DMS53 treated with DMSO at 0.1 percent for 48 hours (cell line): Measurements from ENCODE around the gene FAM184A.

ENCODE experiments used
- DNase-seq: peaks from one replicate; lab custom pipeline; 2025; ENCODE audit not compliant: unreplicated experiment; lab: John Stamatoyannopoulos, UW

Gene FAM184A

DNA sequence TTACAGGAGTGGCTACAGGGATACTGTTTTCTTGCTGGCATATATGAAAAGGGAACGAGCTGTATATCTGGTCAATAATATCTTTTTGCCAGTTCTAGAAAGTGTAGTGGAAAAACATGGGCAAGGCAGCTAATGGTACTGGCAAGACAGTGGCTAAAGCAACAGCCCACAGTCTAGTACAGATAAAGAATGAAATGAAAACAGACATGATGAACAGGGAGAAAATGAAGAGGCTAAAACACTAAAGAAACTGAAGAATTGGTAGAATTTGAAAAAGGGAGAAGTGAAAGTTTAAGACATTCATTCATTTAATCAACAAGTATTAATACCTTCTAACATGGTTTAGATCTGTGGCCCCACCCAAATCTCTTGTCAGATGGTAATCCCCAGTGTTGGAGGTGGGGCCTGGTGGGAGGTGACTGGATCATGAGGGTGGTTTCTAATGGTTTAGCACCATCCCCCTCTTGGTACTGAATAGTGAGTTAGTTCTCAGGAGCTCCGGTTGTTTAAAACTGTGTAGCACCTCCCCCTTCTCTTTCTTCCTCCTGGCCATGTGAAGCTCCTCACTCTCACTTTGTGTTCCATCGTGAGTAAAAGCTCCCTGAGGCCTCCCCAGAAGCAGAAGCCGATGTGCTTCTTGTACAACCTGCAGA lies 18.1 kb downstream of the FAM184A start:
- no peak for DNase-seq

DNA sequence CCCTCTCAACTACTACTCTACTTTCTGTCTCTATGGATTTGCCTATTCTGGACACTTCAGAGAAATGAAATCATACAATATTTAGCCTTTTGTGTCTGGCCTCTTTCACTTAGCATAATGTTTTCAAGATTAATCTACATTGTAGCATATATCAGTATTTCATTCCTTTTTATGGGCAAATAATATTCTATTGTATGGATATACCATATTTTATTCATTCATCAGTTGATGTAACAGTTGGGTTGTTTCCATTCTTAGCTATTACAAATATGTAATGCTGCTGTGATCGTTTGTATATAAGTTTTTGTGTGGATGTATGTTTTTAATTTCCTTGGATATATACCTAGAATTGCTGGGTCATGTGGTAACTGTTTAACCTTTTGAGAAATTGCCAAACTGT lies 23.4 kb downstream of the FAM184A start:
- no peak for DNase-seq

DNA sequence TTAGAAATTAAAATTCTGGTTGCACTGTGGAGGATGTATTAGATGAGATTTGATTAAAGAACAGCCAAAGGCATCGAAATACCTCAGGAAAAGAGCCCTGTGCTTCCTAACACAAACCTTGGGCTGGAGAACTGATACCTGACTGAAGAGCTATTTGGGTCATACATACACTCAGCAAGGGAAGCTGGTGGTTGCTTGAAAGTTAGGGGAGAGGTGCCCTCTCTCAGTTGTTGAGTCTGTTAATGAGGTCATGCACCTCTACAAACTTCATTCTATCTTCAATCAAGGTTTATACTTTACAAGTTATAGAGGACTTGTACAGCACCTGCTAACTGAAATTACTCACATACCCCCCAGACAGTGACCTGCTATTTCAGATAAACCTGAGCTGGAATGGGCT lies 25.5 kb downstream of the FAM184A start:
- DNase-seq: no peak

DNA sequence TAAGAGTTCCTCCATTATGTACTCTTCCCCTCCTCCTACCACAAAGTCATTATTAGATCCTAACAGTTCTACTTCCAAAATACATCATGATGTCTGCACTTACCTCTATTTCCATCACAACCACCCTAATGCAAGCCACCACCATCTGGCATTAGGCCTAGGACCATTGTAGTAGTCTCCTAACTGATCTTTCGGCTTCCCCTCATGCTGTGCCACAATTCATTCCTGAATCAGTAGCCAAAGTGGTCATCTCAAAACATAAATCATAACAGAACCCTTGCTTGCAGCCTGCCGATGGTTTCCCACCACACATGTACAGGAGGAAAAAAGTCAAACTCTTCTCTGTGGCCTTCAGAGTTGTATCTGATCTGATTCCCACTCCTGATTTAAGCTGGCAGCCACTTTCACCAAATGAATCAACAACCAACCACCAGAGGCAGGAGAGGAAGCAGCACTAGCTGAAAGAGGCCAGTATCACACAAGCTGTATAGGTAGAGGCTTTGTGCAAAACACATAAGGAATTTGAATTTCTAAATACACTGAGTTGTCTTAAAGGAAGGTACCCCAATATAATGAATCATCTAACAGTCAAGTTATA lies 26.1 kb downstream of the FAM184A start:
- DNase-seq: no peak

DNA sequence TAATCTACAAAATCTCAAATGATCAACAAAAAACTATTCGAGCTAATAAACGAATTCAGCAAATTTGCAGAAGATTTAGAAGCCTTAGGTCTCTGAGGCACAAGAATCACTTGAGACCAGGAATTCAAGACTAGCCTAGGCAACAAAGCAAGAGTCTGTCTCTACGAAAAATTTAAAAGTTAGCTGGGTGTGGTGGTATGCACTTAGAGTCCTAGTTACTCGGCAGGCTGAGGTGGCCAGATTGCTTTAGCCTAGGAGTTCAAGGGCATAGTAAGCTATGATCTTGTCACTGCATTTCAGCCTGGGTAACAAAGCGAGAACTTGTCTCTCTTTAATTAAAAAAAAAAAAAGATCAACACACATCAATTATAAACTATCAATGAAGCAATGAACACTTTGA lies 34.2 kb downstream of the FAM184A start:
- no peak for DNase-seq

DNA sequence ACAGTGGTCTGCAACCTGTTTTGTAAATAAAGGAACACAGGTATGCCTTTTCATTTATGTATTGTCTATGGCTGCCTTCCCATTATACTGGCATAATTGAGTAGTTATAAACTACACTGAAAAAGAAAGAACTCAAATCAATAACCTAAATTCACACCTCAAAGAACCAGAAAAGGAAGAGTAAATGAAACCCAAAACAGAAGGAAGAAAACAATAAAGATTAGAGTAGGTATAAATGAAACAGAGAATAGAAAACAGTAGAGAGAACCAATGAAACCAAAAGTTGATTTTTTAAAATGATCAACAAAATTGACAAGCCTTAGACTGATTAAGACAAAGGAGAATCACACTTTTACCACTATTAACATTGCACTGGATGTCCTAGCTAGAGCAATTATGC lies 34.7 kb downstream of the FAM184A start:
- no peak for DNase-seq

DNA sequence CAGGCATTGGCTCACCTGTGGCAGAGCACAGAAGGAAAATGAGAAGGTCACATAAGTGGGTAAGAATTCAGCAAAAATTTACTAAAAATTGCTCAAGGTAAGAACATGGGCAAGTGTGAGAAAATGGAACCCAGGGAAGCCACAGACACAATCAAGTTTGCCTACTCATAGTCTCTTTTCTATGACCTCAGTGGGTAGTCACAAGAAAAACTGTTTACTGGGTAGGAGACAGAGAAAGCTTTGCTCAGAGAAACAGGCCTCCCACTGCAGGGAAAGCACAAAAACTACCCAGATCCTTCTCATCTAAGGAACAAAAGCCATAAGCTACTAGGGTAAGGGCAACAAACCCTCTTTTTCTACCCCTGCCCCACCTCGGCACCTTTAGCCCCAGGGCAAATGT lies 35.2 kb downstream of the FAM184A start:
- DNase-seq: no peak

DNA sequence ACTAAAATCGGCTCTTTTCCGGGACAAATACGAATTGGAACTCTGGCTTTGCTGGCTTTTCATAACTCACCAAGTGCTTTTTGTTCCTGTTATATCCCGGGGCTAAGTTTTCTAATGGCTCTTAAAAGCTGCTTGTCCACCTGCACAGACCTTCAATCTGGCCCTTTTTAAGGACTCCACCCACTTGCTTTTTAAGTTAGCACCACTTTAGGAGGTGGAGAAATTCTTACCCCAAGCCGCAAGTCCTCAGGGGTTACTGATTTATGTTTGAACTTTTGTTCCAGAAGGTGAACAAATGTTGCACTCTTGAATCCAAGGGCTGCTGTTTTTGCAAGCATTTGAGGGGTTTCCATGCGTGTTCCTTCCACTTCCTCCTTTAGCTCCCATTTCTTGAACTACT lies 37.8 kb downstream of the FAM184A start:
- no peak for DNase-seq

DNA sequence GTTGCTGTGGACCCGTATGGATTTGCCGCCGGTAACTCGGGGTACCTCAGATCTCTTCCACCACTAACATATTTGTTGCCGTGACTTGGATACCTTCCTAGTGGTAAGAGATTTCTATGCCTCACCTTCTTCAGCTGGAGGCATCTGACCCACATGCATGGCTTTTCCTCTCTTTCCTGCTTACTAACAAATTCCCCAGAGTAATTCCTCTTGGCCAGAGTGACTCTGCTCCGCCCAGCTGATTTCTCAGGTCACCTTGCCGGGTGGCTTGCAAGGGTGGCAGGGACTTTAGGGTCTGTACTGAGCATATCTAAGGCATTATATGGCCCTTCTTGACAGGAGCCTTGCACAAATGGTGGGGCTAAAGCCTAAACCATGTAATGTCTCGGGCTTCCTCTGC lies 38.2 kb downstream of the FAM184A start:
- no peak for DNase-seq

DNA sequence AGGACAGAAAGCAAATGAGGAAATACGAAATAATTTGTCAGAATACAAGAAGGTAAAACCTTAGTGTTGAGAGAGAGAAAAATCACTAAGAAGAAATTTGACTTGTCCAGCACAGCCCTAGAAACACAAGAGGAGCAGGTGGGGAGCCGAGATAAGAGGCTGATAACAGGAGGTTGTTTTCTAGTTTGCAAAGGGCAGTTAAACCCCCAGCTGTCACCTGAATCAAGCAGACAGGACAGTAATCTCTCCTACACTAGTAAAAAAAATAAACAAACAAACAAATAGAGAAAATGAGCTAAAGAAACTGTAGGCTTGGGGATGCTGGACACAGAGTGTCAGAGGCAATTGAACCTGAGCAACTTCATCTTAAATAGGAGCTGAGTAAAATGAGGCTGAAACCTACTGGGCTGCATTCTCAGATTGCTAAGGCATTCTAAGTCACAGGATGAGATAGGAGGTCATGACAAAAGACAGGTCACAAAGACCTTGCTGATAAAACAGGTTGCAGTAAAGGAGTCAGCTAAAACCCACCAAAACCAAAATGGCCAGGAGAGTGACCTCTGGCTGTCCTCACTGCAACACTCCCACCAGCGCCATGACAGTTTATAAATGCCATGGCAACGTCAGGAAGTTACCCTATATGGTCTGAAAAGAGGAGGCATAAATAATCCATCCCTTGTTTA lies 40.4 kb downstream of the FAM184A start:
- no peak for DNase-seq

DNA sequence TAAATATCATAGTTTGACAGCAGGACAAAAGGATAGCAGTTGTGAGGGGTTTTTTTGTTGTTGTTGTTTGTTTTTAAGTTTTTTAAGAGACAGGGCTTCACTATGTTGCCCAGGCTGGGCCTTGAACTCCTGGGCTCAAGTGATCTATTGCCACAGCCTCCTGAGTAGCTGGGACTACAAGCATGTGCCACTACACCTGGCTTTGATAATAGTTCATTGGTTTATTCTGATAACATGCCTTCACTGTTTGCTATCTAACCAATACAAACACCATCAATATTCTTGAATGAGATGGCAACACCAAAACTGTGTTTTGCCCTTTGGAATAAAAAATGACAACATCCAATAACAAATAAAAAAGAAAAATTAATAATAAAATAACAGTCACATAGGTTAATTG lies 41.2 kb downstream of the FAM184A start:
- no peak for DNase-seq

DNA sequence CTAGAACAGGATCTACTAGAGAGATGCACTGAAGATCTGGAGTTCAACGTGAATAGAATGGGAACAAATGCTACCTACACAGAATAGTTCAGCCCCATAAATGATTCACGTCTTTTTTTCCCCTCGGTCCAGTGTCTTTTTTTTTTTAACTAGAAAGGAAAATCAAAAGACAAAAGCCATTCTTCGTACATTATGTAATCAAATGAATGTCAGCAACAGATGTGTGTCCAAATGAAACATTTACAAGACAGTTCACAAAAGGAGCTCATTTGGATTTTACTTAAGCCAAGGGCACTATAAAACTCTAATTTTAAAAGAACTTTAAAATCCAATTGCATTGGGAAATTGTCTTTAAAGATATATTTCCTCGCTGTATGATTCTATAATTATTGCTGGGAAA lies 42.4 kb downstream of the FAM184A start:
- DNase-seq: no peak

DNA sequence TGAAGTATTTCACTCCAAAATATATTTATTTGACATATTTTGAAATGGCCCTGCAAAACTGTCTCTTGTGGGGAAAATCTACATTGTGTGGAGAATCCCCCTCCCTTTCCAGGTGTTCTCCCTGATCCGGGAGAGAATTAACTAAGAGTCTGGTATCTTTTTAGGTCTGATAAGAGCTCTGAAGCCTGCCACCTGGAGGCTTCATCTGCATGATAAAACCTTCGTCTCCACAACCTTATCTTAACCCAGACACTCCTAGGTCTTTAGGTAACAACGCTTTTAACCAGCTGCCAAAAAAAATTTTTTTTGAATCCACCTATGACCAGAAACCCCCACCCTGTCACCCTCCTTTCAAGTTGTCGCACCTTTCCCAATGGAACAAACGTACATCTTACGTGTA lies 43.0 kb downstream of the FAM184A start:
- DNase-seq: no peak

DNA sequence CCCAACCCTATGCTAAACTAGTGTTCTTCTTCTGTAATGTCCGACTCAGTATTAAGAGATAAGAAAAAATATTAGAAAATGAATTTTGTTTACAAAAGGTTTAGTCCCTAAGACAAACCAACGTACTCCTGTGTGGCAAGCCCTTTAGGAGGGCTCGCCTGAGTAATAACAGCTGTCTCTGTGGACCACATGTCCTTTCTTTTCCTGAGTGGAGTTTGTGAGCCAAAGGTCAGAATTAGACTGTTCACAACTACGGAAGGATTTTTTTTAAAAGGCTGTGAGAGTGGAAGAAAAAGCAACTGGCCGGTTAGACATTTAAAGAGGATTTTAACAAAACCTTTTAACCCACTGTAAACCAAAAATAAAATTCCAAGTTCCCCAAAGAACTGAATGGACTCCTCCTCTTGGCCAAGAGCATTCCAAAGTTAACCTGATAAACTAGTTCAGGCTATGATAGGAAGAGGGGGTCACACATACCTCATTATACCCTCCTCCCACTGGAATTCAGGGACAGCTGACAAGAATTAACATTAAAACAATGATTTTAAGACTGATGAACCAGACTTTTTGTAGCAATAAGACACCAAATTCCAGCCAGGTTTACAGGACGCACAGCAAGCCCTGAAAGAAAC lies 43.5 kb downstream of the FAM184A start:
- DNase-seq: no peak

DNA sequence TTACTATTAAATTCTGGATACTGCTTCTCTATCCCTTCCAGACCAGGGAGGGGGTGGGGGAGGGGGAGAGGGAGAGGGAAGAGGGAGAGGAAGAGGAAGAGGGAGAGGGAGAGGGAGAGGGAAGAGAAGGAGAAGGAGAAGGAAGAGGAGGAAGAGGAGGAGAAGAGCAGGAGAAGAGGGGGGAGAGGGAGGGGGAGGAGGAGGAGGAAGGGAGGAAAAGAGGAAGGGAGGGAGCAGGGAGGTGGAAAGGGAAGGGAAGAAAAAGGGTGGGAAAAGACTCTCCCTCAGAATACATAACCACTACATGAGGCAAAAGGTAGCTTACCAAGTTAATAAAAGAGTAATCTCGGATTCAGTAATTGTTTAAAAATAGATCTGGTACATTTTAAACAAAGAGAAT lies 46.0 kb downstream of the FAM184A start:
- DNase-seq: no peak

DNA sequence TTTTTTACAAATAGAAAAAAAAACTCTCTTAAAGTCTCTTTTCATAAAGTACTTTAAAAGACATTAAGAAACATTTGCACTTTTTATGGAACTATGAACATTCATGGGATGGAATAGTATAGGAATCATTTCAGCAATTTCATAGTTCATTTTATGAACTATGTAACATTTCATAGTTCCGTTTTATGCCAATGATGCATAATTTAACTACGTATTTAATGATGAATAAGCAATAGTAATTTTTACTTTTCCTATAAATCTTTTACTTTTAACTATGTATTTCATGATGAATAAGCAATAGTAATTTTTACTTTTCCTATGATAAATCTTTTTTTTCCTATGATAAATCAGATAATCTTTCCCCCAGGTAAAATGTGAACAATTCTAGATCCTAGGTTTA lies 47.7 kb downstream of the FAM184A start:
- no peak for DNase-seq

DNA sequence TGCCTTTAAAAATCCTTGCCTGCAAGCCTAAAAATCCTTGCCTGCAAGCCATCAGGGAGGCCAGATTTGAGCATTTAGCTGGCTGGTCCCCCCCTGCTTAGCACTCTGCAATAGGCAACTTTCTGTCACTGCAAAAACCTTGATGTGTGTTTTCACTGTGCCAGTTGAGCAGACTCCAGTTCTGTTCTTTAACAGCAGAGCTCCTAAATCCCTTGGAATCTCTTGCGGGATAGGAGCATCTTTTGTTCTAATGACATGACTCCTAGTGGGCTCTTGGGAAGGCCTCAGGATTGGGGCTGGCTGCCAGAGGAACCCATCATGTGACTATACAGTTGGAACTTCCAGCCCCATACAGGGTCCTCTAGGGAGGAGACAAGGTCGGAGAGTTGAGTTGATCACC lies 50.4 kb downstream of the FAM184A start:
- DNase-seq: no peak

DNA sequence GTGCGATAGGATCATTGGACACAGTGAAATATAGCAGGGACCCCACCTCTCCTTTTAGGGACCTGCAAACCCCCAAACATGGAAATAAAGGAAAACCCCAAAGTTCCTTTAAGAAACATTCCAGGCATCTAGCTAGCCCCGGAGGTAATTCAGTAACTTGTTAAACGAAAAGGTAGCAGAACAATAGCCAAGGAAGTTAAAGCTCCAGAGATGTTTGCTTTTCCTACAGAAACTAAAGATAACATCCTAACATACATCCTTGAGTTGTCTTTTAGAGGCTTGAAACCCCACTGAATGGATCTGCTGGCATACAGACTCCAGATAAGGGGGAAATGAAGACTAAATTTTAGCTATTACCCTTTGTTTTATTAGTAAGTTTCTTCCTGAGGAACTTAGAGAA lies 51.0 kb downstream of the FAM184A start:
- DNase-seq: no peak

DNA sequence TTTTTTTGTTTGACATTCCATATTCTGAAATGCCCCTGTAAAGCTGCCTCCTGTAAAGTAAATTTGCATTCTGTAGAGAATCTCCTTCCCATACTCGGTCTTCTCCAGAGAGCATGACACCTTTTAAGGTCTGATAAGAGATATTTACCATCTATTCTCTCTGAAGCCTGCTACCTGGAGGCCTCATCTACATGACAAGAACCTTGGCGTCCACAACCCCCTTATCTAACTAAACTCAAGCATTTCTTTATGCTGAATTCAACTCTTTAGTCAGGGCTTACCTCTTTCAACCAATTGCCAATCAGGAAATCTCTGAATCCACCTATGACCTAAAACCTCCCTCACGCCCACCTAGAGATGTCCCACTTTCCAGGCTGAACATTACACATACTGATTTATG lies 51.6 kb downstream of the FAM184A start:
- no peak for DNase-seq

DNA sequence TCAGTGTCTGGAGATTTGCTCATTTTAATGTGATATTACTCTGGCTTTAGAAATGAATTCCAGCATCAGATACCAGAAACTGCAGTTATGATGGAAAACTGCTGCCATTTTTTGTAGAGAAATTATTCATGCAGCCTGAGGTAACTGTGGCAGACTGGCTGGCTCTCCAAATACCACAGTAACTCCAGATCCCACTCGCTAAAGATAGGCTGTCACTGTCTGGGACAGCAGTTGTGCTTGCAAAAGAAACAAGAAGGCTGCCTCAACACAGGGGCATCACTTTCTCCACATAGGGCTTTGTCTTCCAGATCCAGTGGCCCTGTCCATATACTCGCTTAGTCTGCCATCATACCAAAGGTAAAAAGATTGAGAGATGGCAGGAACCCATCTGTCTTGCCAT lies 52.7 kb downstream of the FAM184A start:
- DNase-seq: no peak

DNA sequence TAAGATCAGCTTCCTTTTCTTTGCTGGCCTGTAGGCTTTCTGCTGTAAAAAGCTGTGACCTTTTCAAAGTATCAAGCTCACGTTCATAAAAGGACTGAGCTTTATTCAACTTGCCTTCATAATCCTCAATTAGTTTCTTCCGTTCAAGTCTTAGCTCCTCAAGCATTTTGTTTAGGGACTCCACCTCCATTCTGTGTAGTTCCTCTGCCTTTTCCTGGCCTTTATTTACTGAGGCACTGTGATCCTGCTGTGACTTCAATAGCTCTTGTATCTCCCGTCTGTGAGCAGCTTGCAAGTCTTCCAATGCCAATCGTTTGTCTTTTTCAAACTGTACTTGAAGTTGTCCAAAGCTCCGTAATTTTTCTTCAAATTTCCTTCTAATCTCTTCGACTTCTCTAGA lies 54.4 kb downstream of the FAM184A start:
- no peak for DNase-seq

DNA sequence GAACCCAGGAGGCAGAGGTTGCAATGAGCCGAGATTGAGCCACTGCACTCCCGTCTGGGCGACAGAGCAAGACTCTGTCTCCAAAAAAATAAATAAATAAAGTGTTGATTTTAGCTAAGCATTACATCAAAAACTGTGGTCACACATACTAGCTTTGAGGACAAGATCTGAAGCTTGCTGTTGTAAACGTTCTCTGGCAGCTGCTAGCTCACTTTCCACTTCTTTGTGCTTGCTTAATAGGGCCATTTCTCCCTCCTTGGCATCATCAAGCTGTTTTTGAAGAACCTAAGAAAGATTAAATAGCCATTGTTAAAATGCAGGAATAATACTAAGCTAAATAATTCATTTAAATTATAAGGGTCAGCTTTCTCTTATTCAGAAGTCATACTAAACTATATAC lies 55.7 kb downstream of the FAM184A start:
- no peak for DNase-seq
